Jurkat, Clone E6-1 (cell line): ENCODE measurements around the gene SH3BGRL3.
"Not testable (repeated sequence)": the region's sequence is repeated elsewhere in the genome, so short reads cannot be mapped to it uniquely, and the experiment has no call there.

Experiments used
- DNase-seq: peaks from one replicate; pipeline ENCODE4 v3.0.0-alpha.2; 2011; ENCODE audit warnings: low read depth, low spot score
- H3K4me3 ChIP-seq: 2 replicates; pipeline ENCODE4 v1.5.1; 2011; ENCODE audit warnings: mild to moderate bottlenecking, low read length, control low read depth, moderate library complexity

Gene SH3BGRL3

DNA sequence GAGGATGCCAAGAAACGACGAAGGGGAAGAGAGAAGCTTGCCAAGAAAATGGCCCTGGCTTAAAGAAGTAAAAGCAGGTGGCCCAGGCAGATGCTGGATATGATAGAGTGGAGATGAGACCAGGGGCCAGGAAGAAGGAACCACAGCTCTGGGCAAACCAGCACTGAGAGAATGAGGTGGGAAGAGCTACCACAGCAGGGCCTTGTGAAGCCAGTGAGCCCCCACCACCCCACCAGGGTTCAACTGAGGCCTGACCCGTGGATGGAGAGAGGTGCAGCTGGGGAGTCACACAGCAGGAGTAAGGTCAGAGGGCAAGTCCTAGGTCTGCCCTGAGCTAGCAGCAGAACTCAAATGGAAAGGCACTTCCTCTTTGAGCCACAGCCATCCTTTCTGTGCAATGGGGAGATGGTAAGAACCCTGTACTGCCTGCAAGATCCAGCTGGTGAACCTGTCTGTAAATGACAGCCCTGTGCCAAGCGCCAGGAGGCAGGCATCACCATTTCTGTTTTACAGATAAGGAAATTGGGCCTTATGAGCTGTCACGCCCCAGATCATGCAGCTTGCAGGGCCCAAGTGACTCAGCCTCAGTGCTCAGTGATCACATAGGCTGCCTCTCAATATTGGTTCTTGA is 8.5 kb downstream of the SH3BGRL3 start:
- DNase-seq = peak; percentile 76
- H3K4me3 ChIP-seq = peak overlapping the region; percentile 13

DNA sequence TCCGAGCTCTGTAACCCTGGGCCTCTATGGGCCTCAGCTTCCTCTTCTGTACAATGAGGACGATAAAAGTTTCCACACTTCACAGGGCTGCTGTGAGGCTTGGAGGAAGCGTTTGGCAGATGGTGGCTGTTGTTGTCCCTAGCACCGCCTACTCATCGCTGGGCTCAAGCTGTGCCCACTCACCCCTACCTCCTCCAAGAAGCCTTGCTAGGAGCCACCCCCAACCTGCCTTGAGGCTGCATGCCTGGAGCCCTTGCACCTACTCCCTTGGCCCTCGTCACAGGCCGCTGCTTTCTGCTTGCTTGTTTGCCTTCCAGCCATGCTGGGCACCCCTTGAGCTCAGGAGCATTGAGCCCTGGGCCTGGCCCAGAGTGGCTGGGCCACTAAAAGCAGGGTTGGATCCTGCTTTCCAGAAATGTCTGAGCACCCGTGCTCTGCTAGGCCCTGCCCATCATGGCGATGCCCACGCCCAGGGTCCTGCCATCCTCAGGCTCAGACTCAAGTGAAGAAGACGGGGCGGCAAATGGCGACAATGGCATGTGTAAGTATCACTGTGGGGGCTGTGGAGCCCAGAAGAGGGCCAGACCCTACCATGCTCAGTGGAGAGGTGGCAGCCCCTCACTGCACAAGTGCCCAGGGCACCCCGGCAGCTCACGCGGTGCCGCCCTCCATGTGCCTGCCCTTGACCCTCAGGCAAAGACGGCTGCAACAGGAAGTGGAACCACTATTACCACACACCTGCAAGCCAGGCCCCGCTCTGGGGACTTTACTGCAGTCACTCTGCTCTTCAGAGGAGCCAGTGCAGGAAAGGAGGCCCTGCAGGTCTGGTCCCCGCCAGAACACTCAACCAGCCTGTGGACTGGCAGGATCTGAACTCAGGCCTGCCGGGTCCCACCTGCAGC is 9.5 kb downstream of the SH3BGRL3 start:
- peak overlapping the region; percentile 11 for H3K4me3 ChIP-seq
- peak; percentile 80 for DNase-seq

DNA sequence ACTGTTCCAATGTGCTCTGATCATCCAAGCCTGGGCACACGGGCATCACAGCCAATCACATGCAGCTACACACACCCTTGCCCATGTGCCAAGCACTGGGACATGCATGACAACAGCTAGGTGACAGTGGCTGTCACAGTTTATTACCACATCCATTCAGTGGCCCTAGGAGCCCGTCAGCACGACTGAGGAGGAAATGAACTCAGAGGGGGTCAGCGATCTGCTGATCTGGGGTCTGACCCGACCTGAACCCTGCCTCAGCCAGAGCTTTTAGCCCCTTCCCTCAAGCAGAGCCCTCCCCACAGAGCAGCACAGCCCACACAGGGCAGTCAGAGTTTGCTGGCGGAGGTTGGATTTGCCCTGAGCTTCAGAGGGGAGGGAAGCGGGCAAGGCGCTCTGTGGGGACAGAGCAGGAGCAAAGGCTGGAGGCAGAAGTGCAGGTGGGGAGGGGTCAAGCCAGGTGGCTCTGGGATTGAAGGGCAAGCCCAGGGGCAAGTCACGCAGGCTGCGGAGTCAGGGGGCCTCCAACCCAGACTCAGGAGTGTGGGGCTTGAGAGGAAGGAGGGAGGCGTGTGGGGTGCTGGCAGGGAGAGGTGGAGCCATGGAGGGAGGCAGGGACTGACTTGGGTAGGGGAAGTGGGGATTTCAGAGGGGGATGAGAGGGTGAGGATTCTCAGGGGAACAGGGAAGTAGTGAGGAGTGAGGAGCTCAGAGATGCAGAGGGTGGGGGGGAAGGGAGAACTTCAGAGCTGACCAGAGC is 10.4 kb downstream of the SH3BGRL3 start:
- H3K4me3 ChIP-seq = no peak overlapping the region; the same call in 1 of the 2 replicates

DNA sequence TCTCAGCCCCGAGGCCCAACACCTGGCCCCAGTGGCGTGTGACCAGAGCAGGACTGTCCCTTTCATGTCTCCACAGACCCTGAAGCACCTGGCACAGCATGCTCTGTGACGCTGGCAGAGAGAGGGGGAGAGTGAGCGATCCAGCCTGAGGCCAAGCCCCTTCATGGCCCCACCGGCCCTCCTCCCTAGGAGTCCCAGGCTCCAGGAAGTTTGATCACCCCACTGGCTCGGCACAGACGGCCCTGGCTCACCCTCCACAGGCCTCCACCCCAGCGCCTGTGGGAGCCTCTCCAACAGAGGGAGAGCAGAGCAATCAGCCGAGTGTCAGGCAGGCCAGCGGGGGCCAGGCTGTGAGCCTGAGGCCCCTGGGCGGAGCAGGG is 11.0 kb downstream of the SH3BGRL3 start:
- H3K4me3 ChIP-seq = no peak overlapping the region

More for the DNA sequence above, 10.4 kb downstream of the SH3BGRL3 start:
- no peak for DNase-seq

DNA sequence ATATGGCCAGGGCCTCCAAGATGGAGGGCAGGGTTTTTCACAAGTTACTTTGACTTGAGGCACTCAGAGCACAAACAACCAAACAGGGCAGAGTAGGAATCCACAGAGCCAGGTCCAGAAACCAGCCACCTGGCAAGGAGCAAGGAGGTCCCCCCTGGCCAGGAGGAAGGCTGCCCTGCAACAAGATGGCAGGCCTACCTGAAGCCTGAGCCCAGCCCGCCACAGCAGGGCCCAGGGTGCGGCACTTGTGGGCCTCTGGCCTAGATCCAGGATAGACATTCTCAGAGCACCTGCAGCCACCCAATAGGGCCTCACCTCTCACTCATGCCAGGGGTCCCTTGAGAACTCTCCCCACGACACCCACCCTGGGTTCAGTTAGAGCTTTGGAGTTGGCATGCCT is 11.5 kb downstream of the SH3BGRL3 start:
- H3K4me3 ChIP-seq = no peak overlapping the region
- no peak for DNase-seq

More for the DNA sequence above, 11.0 kb downstream of the SH3BGRL3 start:
- no peak for DNase-seq

DNA sequence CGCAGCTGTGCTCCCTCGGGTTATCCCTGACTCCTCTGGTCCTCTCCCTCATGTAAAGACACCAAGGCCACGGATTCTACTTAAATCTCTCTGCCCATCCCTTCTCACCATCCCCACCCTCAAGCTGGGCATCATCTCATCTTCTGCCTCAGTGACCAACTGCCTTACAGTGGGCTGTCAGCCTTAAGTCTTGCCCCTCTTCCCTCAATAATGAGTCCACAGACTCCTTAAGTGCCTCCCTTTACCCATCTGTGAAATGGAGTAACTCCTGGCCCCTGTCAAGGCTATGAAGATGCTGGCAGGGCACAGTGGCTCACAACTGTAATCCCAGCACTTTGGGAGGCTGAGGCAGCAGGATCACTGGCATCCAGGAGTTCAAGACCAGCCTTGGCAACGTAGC is 12.1 kb downstream of the SH3BGRL3 start:
- no peak for DNase-seq
- no peak overlapping the region for H3K4me3 ChIP-seq

DNA sequence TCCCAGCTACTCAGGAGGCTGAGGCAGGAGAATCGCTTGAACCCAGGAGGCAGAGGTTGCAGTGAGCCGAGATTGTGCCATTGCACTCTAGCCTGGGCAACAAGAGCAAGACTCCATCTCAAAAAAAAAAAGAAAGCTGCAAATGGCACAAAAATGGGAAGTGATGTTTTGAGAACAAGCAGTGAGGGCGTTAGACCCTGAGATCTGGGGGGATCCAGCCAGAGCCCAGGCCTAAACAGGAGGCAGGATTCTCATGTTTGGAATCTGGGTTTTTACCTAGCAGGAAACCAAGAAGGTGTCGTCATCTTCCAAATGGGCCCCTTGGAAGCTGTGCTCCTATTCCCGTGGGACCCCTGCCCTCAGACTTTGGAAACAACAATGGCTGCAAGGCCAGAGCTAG is 12.8 kb downstream of the SH3BGRL3 start:
- not testable (repeated sequence) for H3K4me3 ChIP-seq, DNase-seq

DNA sequence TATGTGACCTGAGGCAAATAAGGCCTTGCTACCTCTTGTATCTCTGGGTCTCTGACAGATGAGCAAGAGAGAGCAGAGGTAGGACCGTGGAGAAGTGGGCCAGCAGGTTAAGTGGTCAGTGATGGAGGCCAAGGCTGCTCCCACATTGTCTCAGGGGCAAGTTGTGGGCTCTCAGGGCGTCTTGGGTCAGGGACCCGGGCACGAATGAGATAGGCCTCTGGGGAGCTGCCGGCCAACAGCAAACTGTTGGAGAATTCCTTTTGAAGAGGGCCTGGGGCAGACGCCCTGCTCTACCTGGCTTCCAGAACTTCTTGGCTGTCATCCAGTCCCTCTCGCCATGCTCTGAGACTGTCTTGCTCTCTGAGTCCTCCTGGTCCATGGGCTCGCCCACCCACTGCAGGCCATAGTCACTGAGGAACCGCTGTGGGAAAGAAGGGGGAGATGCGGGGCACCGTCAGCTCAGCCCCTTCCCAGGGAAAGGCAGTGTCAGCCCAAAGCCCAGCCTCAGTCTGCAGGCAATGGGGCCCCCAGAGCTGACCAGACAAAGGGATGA is 14.1 kb downstream of the SH3BGRL3 start:
- H3K4me3 ChIP-seq = no peak overlapping the region
- no peak for DNase-seq

DNA sequence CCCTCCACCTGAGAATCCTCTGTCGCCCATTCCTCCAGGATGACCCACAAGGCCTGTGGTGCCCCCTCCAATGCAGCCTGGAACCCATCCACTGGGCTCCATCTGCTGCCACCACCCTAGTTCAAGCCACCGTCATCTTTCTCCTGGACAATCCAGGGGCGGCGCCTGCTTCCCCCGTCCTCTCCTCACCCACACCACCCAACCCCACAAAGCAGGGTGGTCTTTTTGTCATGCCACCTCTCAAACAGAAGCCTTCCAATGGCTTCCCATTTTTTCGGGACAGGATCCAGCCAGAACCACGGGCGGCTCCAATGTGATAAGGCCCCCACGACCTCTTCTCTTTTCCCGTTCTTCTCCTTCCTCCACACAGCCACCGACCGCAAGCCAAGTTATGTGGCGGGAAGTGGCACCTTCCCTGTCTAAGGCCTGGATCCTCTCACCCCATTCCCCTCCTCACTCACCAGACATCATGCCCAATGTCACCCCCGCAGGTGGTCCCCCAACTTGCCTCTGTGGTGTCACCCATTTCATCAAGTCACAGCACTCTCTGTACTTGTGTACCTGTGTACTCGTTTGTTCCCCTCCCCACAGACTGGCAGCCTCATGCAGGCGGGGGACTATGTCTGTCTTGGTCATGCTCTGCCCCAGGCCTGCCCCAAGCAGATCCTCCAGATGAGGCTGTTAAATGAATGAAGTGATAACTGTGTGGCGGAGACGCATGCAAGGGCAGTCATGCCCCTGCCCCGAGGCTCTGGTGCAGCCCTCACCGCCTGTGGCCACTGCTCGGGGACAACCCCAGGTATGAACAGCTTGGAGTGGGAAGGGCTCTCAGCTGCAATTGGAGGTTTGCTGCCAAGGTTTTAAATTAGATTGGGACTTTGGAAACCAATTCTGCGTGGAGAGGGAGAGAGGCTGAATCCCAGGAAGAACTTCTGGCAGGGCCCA is 15.6 kb downstream of the SH3BGRL3 start:
- H3K4me3 ChIP-seq = no peak overlapping the region
- DNase-seq = no peak

DNA sequence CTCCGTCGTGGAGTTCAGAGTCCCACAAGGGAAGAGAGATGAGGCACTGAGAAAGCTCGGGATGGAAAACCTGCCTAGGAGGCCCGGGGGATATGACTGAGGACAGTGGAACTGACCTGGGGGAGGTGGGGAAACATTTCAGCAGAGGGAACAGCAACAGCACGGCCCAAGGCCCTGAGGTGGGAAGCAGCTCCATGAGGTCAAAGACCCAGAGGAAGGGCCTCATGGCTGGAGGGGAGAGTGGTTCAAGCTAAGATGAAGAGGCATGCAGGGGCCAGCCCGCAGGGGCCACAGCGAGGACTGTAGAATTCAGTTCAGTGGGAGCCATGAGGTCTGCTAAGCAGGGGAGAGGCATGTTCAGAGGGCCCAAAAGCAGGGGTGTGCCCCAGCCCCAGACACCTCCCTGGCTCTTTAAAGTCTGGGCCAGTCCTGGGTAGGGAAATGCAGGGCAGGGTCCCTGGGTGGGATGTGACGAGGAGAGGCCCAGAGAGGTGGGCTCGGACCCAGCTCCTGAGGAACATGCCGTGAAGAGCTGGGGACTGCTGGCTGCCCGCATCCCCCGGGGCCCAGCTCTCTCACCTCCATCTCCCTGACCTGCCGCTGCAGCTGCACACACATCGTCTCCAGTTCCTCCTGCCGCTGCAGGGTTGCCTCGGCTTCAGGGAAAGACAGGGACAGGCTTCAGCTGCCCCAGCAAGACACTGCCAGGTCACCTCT is 16.6 kb downstream of the SH3BGRL3 start:
- no peak for DNase-seq
- no peak overlapping the region for H3K4me3 ChIP-seq

DNA sequence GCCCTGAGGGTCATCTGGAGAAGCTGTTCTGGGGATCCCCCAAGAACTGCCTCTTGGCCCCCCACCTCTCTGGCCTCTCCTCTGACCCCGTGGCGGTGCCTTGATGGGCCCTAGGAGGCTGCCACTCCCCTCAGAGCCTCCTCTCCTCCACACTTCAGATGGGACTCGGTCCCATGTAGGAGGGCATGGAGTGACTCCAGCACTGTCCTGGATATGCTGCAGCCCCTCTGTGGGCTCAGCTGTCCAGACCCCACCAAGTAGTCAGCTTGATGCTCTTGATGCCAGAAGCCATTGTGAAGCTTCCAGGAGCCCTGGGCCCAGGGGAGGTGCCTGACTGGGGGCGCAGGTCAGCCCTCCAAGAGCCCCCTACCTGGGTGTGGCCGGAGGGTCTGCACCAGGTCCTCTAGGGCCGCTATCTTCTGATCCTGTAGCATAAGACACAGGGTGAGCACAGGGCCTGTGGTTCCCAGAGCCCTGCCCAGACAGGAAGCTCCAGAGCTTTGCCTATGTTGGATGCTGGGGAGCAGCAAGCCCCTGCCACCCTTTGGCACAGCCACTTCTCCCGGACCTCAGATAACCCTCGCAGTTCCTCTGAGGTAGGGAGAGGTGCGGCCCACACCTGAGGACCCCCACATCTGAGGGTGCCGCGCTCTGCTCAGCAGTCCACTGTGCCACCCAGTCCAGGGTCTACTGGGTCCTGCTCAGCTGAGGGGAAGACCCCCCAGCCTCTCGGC is 17.3 kb downstream of the SH3BGRL3 start:
- H3K4me3 ChIP-seq = no peak overlapping the region

DNA sequence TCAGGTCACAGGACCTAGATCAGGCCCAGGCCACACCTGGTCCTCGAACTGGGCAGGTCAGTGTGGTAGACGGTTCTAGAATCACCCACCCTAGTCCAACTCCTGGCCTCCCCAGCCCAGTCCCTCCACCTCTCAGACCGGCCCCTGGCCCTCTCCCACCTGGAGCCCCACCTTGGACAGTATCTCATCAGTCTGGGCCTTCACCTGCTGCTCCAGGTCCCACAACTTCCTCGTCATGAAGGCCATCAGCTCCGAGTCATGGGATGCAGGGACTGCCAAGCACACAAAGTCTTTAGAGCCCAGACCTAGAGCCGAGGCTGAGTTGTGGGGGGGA is 17.9 kb downstream of the SH3BGRL3 start:
- no peak for DNase-seq
- no peak overlapping the region for H3K4me3 ChIP-seq

More for the DNA sequence above, 17.3 kb downstream of the SH3BGRL3 start:
- no peak for DNase-seq

DNA sequence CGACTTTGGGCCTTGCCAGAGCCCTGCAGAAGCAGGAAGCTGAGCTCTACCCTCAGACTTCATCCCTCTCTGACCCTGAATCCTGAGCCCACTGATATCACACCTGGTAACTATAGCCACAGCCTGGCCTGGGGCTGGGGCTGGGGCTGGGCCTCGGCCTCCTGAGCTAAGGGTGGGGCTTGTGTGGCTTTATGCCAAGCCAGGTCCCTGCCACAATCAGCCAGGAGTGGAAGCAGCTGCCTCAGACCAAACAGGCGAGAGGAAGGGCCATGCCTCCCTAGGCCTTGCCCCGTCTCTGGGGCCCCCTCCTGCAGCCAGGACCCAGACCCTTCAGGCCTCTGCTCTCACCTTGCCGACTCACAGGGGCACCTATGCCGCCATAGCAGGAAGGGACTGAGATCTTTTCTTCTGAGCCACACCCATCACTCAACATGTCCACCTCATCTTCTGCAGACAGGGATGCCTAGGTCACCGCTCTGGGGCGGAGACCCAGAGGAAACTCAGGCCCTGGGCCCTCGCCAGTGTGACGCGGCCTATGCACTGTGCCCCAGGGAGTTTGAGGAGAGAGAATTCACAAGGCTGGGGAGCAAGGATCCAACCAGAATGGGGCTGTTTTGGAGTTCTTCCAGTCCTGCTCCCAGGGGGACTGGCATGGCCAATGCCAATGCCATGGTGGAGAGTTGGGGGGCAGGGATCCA is 20.8 kb downstream of the SH3BGRL3 start:
- no peak overlapping the region for H3K4me3 ChIP-seq
- no peak for DNase-seq

DNA sequence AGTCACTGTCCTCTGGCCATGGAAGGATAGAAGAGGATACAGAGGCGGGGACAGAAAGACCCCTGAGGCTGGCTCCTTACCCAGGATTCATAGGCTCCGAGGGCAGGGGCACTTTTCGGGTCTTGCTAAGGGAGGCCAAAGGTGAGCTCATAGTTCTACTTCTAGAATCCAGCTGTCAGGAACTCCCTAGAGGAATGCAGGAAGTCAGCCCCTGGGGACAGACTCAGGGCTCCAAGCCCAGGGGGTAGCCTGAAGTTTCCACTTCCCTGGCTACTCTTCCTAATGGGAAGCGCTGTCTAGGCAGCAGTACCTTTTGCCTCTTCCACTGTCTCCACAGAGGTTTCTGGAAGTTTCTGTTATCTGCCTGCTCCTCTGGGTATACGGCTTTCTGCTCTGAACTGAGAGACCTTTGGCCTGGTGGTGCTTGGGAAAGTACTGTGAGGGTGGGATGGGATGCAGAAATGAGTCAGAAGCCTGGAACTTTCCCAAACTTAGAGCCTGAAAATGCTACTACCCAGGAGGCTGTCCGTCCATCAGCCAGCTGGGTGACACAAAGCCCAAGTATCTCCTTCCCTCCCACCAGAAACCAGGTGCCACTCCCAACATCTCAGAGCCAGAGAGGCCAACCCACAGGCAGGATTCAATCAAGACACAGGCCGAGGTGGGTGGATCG is 23.0 kb downstream of the SH3BGRL3 start:
- DNase-seq = no peak
- no peak overlapping the region for H3K4me3 ChIP-seq

DNA sequence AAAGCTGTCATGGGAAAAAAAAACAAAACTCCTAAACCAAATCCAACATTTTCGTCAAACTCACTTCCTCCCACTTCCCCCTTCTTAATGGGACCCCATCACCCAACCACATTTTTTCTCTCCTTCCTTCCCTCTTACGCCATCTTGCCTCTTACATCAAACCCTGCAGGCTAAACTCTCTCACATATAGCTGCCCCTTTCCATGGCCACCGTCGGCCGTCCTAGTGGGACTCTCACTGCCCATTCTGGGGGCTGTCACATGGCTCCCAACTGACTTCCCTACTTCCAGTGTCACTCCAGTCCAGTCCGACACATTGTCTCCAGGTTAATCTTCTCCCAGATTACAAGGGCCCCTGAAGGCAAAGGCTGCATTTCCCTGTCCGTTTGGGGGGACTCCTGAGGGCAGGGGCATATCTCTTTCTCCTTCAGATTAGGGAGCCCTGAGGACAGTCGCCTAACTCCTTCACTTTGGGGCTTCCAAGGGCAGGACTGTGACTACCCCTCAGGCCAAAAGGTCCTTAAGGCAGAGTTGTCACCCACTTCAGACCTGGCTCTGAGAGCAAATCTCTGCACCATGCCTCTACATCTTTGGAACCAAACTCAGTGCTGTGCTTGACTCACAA is 25.9 kb downstream of the SH3BGRL3 start:
- H3K4me3 ChIP-seq = peak overlapping the region; percentile 92
- no peak for DNase-seq
